ENCODE data around the gene WDR64. TPM values are rescaled to one million over a fixed set of nuclear protein-coding genes. Genes with fewer than 3 reads are reported as not detected.

Gene WDR64
- total RNA-seq, 1 experiment from 2014 or later = not detected

DNA sequence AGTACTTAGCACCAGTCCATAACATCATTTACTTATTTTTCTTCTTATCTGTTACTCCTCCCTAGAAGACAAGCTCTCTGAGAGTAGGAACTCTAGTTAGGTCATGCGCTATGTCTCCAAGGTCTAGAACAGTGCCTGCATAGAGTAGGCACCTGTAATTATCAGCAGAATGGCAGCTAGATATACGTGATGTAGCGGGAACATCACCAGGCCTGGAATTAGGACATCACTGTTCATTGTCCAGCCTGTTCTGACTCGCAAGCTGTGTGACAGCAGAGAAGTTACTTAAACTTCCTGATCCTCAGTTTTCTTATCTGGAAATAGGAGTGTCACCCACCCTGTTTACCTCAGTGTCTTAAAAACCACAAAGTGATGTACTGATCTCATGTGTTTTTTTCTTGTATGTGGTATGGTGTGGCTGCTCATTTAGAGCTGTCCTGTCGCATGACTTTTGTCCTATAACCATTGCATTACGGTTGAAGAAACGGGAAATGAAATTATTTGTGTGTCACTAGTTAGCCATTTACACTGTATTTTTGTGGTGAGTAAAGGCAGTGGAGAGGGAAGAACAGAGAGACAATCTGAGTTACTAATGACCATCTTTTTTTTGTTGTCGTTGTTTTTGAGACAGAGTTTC lies 158.8 kb downstream of the WDR64 start:
- Histone ChIP-seq H3K36me3 (ENCODE audit: low read depth) (no peaks in the 10 kb centered on the region), H3K27me3 (ENCODE audit: insufficient read depth, low read depth) (no peaks in the 10 kb centered on the region), H3K79me2 (ENCODE audit: low read depth) (no peaks in the 10 kb centered on the region), H3F3A (ENCODE audit: insufficient read depth, low read depth) (peaks cover 10% of the 10 kb centered on the region; the same call in 1 of the 2 replicates), H3K9me2 (ENCODE audit: insufficient read depth) (no peaks in the 10 kb centered on the region), H3K4me3 (no peak overlapping the region), H3K9me3 (ENCODE audit: insufficient read depth, low read depth) (no peaks in the 10 kb centered on the region), H3K4me2 (no peak overlapping the region), H3K4me1 (replicated peaks; ENCODE audit: insufficient read depth) (peaks cover 17% of the 10 kb centered on the region), H2AFZ (no peak overlapping the region), H4K20me1 (ENCODE audit: insufficient read depth) (no peaks in the 10 kb centered on the region), H3K27ac (no peak overlapping the region)
- TF ChIP-seq, protein P1, sequence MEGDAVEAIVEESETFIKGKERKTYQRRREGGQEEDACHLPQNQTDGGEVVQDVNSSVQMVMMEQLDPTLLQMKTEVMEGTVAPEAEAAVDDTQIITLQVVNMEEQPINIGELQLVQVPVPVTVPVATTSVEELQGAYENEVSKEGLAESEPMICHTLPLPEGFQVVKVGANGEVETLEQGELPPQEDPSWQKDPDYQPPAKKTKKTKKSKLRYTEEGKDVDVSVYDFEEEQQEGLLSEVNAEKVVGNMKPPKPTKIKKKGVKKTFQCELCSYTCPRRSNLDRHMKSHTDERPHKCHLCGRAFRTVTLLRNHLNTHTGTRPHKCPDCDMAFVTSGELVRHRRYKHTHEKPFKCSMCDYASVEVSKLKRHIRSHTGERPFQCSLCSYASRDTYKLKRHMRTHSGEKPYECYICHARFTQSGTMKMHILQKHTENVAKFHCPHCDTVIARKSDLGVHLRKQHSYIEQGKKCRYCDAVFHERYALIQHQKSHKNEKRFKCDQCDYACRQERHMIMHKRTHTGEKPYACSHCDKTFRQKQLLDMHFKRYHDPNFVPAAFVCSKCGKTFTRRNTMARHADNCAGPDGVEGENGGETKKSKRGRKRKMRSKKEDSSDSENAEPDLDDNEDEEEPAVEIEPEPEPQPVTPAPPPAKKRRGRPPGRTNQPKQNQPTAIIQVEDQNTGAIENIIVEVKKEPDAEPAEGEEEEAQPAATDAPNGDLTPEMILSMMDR (conservative IDR thresholded peaks at IDR 0.05) = no peak
- TF ChIP-seq EZH2 (IDR thresholded peaks at IDR 0.05; ENCODE audit: low read depth) = no peak
- peak in 1 of 2 experiments; percentile 36 for DNase-seq
- intact Hi-C loops (cut with micrococcal nuclease; ENCODE audit: unreplicated experiment) = no loop called here
- BruUV-seq (replicated peaks) = no TSS peak
- ChIA-PET POLR2A (ENCODE audit: unreplicated experiment) (interaction anchor here (0.6 kb wide), 1 partner anchor 13 kb away, joined by 3 read pairs; no protein-coding TSS in a partner anchor), CTCF (no interaction called here)

DNA sequence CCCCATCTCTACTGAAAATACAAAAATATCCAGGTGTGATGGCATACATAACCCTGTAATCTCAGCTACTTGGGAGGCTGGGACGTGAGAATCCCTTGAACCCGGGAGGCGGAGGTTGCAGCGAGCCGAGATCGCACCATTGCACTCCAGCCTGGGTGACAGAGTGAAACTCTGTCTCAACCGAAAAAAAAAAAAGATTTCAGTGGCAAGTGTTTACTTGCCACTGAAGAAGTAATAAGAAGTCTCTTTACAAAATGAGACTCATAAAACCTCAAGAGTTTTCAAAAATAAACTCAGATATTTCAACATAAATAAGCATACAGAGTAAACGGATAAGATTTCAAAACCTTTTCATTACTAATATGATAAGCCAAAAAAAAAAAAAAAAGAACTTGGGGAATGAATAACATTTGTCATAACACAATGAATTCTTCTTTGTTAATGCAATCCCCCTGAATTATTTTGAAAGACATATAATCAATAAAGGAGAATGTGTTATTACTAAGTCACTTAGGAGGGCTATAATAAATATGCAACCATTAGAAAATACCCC lies 161.8 kb downstream of the WDR64 start:
- TF ChIP-seq EZH2 (IDR thresholded peaks at IDR 0.05; ENCODE audit: low read depth) = no peak
- TF ChIP-seq, protein P1 (conservative IDR thresholded peaks at IDR 0.05) = no peak
- BruUV-seq (replicated peaks) = no TSS peak
- Histone ChIP-seq H3K9me2 (ENCODE audit: insufficient read depth) (no peaks in the 10 kb centered on the region), H3F3A (ENCODE audit: insufficient read depth, low read depth) (peaks cover 21% of the 10 kb centered on the region; the same call in 1 of the 2 replicates), H3K4me3 (no peak overlapping the region), H3K4me1 (replicated peaks; ENCODE audit: insufficient read depth) (peaks cover 23% of the 10 kb centered on the region), H3K27ac (no peak overlapping the region), H3K36me3 (ENCODE audit: low read depth) (no peaks in the 10 kb centered on the region), H3K79me2 (ENCODE audit: low read depth) (no peaks in the 10 kb centered on the region), H3K4me2 (no peak overlapping the region), H3K27me3 (ENCODE audit: insufficient read depth, low read depth) (no peaks in the 10 kb centered on the region), H2AFZ (no peak overlapping the region), H4K20me1 (ENCODE audit: insufficient read depth) (no peaks in the 10 kb centered on the region), H3K9me3 (ENCODE audit: insufficient read depth, low read depth) (no peaks in the 10 kb centered on the region)
- ChIA-PET CTCF (no interaction called here), POLR2A (ENCODE audit: unreplicated experiment) (no interaction called here)
- intact Hi-C loops (cut with micrococcal nuclease; ENCODE audit: unreplicated experiment) = no loop called here
- DNase-seq = peak in 1 of 2 experiments; percentile 47

DNA sequence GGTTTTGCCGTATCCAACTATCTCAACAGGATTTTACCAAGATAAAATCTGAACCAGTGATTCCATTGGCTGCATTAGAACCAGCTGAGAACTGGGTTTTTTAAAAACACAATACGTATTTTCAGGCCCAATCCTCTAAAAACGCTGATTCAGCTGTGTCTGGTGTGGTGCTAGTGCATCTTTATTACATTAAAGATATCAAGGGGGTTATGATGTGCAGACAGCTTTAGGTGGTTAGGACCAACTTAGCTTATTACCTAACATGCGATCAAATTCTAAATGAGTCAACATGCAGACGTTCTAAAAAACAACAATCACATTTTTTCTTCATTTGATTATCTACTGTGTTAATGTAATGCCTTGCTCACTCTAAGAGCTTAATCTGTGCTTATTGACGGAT lies 163.9 kb downstream of the WDR64 start:
- Histone ChIP-seq H3F3A (ENCODE audit: insufficient read depth, low read depth) (peaks cover 21% of the 10 kb centered on the region; the same call in 1 of the 2 replicates), H3K4me1 (replicated peaks; ENCODE audit: insufficient read depth) (peaks cover 26% of the 10 kb centered on the region), H3K36me3 (ENCODE audit: low read depth) (no peaks in the 10 kb centered on the region), H3K27me3 (ENCODE audit: insufficient read depth, low read depth) (no peaks in the 10 kb centered on the region), H3K79me2 (ENCODE audit: low read depth) (no peaks in the 10 kb centered on the region), H3K4me3 (no peak overlapping the region), H3K9me3 (ENCODE audit: insufficient read depth, low read depth) (no peaks in the 10 kb centered on the region), H2AFZ (no peak overlapping the region), H3K27ac (no peak overlapping the region), H4K20me1 (ENCODE audit: insufficient read depth) (no peaks in the 10 kb centered on the region), H3K9me2 (ENCODE audit: insufficient read depth) (no peaks in the 10 kb centered on the region), H3K4me2 (no peak overlapping the region)
- TF ChIP-seq EZH2 (IDR thresholded peaks at IDR 0.05; ENCODE audit: low read depth) = no peak
- TF ChIP-seq, protein P1 (conservative IDR thresholded peaks at IDR 0.05) = no peak
- CTCF ChIA-PET = no interaction called here
- DNase-seq = no peak
- POLR2A ChIA-PET (ENCODE audit: unreplicated experiment) = no interaction called here
- intact Hi-C loops (cut with micrococcal nuclease; ENCODE audit: unreplicated experiment) = no loop called here
- no TSS peak for BruUV-seq (replicated peaks)
